ENCODE data around the gene MADD.

DNA sequence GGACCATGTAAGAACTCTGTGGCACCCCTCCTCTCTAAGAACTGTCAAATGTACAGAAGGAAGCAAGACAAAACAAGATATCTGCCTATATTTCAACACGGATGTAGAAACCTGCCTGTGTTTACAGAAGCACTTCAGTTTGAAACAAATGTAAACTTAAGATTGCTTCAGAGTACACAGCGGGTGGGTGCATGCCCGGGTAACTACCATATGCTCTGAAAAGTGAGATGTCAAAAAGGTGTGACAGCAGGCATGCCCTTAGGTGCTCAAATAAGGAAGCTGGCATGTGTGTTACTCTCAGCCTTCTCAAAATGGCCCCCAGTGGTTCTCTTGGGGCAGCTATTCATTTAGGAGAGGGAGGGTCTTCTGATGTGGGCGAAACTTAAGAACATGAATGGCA, 26.5 kb upstream of the MADD start:
- TF ChIP-seq EZH2 (IDR thresholded peaks at IDR 0.05; ENCODE audit: insufficient read depth, poor library complexity, severe bottlenecking) (no peak), EZH2phosphoT487 (IDR thresholded peaks at IDR 0.05; ENCODE audit: insufficient read depth, low read depth) (no peak)
